ENCODE results near the gene SELENOI.

DNA sequence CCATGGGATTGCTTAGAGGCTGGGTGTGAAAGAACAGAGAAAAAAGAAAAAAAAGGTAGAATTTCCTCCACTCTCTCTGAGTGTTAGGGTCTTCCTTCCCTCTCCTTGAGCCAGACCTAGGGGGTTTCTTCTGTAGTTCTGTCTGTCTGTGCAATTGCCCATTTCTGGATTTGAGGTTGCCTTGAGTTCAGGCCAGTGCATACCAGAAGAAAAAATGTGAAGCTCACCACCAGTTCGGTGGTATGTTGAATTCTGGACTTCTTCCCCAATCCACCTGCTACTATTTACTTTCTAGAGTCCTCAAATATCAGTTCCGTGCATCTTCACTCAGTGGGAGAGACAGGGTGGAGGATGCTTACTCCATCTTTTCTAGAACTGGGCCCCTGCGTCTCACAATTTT, 15.3 kb upstream of the SELENOI start:
- TF ChIP-seq POLR2A (IDR thresholded peaks at IDR 0.05; ENCODE audit: low read depth, low read length), result no peak
- no peak for TF ChIP-seq POLR2AphosphoS5 (IDR thresholded peaks at IDR 0.05; ENCODE audit: low read depth, low read length)
- no peak for TF ChIP-seq TAF1 (IDR thresholded peaks at IDR 0.05; ENCODE audit: borderline replicate concordance, low read depth, low read length)
